H1 (cell line): ENCODE results near the gene GOLGA3. TPM values are rescaled to one million over a fixed set of nuclear protein-coding genes. Genes with fewer than 3 reads are reported as not detected.

ENCODE experiments used
- BRCA1 ChIP-seq: IDR thresholded peaks from 2 replicates; pipeline ENCODE4 v1.6.1; 2012; ENCODE audit warnings: low read depth, low read length, improper control_type of control experiment
- SP1 ChIP-seq: IDR thresholded peaks from 2 replicates; pipeline ENCODE4 v1.6.1; 2011; ENCODE audit warnings: low read depth, low read length
- polyA plus RNA-seq, 7 experiments: library from polyadenylated mRNA; depleted of rRNA in 3 of 7; stranded (reverse) in 5 of 7; unstranded in 2 of 7; fragments of >200 nt in 5 of 7; fragments of 200-250 nt in 2 of 7; gene quantifications; 1 replicate in 5 of 7; 2 replicates in 1 of 7; 4 replicates in 1 of 7; pipeline versions ENCODE4 v1.2.1 to v1.2.3, GENCODE V29; 2011 to 2013; ENCODE audit warnings: missing spikeins in 2 of 7, mixed read lengths in 2 of 7
- total RNA-seq: library from RNA; stranded (reverse); fragmentation: NEBNext Ultra II Directional; extraction: Animal tissue kit (Norgen Biotek cat#: 25700); gene quantifications from 2 replicates; pipeline ENCODE4 v1.2.1, GENCODE V29; 2021

GOLGA3 gene
- total and polyA plus RNA-seq, 2 of the 8 experiments (the other 6 are each of a cell fraction or from before 2014, with no cell fraction given), result 6.4 to 33.1 TPM

DNA sequence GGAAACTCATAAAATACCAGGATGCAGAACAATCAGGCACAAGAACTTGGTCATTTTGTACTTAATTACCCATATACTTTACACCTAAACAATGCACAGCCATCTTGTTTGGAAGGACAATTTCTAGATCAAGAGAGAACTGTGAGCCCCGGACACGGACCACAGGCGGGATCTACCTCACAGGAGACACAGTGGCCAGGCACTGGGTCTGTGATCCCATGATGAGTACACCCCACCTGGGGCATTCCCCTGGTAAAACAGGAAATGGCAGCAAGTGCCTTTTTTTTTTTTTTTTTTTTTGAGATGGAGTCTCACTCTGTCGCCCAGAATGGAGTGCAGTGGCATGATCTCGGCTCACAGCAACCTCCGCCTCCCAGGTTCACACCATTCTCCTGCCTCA, 15.2 kb downstream of the GOLGA3 start (continued):
- TF ChIP-seq SP1 (no peak), BRCA1 (no peak)
